DMS53 (cell line): ENCODE results near the gene FILIP1.
A peak's percentile ranks its signal among the peaks of the same experiment; 100 is the strongest.

Experiments used
- DNase-seq: peaks from one replicate; lab custom pipeline; 2025; lab: John Stamatoyannopoulos, UW

FILIP1 gene

GRCh38 chr6:75379536-75379935 lies 114.1 kb downstream of the FILIP1 start:
- no peak for DNase-seq

- DNase-seq, result no peak
Measured at GRCh38 chr6:75378101-75378500, 115.5 kb downstream of the FILIP1 start.

DNA sequence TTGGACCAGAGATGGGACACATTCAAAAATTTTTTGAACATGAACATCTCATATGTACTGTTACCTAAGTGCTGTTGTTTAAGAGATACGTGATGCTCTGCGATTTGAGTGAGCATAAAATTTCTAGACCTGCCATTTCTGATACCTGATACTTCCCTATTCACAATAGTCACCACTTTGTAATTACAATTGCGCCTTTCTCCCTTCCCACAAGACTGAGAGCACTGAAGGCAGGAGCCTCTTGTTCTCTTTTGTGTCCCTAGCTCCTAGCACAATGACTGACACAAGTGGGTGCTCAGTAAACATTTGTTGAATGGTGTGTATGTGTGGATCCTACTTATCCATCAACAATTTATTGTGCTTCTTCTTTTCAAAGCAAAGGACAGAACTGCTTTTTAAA lies 116.2 kb downstream of the FILIP1 start:
- peak; percentile 65 for DNase-seq

DNA sequence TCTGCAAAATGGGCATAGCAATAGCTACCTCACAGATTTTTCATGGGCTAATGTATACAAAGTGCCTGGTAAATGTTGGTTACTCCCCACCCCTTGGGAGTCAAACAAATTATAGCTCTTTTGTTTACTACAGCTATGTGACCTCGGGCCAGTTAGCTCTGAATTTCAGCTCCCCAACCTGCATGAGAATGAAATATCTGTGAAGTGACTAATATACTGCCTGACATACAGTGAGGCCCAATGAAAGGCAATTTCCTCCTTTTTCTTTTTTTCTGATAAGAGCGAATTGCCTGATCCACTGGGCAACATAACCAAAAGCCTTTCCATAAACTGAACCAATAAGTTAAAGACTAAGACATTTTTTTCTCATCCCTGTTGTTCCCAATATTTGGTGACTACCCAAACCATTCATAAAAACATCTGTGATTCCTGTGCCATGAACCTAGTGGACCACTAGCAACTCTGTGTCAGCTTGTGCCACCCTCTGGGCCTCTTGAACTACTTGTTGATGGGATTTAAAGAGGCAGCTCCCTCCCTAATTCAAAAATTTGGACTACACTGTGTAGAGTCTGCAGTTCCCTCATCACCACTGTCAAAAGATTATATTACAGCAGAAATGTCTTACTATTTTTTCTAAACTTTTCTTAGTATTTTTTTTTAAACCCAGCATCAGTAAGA lies 117.1 kb downstream of the FILIP1 start:
- no peak for DNase-seq

- no peak for DNase-seq
Measured at GRCh38 chr6:75374961-75375400, 118.6 kb downstream of the FILIP1 start.

DNA sequence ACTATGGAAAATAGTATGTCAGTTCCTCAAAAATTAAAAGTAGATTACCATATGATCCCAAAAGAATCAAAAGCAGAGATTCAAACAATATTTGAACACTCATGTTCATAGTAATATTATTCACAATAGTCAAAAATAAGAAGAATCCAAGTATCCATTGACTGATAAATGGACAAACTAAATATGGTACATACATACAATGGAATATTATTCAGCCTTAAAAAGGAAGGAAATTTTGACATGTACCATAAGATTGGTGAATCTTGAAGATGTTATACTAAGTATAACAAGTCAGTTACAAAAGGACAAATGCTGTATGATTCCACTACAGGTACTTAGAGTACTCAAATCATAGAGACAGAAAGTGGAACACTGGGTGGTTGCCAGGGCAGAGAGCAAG lies 120.7 kb downstream of the FILIP1 start:
- no peak for DNase-seq

- no peak for DNase-seq
Measured at GRCh38 chr6:75370011-75370410, 123.6 kb downstream of the FILIP1 start.

- DNase-seq, result no peak
Measured at GRCh38 chr6:75368864-75369402, 124.7 kb downstream of the FILIP1 start.

DNA sequence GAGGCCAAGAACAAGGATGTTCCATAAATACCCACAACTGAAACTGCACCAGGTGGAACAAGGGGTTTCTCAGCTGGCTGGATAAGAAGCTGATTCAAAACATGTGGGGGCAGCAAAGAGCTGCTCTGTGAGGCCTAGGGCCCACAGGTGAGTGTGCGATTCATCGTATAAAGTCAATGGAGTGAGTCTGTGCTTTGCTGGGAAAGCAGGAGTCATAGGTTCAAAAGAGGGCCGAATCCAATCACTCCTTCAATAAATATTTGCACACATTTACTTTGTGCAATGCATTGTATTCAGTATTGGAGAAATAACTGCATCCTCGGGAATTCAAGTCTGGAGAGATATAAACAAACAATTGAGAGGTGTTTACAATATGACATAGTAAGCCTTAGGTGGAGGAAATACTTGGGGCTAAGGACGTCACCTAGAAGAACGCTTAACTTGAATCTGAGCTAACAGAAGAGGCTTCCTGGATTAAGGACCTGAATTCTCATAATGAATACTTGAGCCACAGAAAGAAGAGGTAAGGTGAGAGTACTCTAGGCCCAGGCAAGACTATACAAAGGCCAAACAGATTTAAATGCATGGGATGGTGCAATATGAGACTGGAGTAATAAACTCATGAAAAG lies 125.3 kb downstream of the FILIP1 start:
- DNase-seq, result peak; percentile 97

GRCh38 chr6:75363304-75363703 lies 130.3 kb downstream of the FILIP1 start:
- DNase-seq, result peak; percentile 38

DNA sequence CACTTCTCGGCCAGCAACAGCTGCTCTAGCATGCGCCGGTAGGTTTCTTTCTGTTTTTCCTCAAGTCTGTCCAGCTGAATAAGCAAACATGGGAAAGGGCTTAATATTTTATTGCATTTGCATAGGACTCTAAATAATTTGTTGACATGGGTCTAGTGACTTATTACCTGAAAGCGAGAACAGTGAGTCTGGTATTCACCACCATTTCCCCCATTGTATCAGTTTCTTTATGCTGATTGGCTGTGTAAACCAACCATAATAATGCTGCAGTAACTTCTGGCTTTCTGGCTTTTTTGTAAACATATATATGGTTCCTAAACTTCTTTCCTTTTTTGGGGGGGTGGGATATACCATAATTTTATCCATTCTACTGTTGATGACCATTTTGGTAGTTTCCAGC lies 140.0 kb downstream of the FILIP1 start:
- DNase-seq, result no peak

- peak; percentile 57 for DNase-seq
Measured at GRCh38 chr6:75351570-75351969, 142.0 kb downstream of the FILIP1 start.

DNA sequence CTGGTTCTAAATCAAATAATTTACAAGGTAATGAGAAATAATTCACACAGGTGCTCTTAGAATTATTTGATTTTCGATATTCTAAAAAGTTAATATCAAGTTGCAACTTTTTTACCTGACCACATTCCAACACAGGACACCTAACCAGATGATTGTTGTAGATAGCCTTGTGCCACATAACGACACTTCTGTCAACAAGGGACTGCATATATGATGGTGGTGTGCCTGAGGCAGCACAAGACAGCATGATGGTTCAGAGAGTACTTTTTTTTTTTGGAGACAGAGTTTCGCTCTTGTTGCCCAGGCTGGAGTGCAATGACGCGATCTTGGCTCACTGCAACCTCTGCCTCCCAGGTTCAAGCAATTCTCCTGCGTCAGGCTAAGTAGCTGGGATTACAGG lies 142.8 kb downstream of the FILIP1 start:
- no peak for DNase-seq

DNA sequence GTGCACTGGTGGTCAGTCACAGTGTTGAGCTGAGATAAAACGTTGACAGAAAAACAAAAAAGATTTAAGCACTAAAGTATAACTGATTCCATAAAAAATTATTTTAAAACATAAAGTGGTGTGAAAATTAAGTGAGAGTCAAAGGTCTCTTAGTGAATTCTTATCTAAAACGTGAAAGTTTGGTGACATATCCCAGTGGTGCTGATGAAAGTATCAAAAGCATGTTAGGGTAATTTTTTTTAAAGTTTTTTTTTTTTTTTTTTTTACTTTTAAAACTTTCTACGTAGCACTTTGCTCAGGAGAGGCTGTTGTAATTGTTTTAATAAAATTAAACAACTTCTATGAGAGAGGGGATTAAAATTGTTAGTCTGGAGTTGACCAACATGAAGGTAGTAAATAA lies 143.4 kb downstream of the FILIP1 start:
- no peak for DNase-seq

DNA sequence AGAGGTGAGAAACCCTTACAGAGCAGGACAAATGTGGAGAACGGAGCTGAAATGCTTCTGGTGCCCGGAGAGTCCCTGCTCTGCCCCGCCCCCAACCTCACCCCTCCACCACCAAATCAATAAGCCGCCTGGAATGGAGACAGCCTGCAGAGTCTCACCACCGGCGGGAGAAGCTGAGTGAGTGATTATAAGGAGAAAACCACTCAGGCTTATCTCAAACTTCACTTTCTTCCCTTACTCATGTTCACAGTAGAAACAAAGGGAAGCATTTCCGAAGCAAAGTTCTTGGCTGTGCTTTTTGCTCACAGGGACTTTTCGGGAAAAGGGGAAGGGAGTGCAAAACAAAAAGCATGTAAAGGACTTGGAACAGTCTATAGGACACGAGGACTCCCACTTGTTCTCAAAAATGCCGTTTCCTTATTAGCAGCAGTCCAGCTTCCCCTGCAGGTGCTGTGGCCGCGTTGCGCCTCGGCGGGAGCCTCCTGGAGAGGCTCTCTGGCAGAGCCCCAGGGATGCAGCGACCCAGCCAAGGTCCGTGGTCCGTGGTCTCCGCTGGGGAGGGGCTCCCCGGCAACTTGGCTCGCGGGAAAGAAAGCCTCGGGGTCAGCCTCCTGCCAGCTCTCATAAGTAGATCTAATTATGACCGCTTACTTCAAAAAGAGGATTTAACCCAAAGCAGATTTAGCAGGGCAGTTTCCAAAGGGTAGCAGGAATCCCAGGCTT lies 144.2 kb downstream of the FILIP1 start:
- peak; percentile 67 for DNase-seq

DNA sequence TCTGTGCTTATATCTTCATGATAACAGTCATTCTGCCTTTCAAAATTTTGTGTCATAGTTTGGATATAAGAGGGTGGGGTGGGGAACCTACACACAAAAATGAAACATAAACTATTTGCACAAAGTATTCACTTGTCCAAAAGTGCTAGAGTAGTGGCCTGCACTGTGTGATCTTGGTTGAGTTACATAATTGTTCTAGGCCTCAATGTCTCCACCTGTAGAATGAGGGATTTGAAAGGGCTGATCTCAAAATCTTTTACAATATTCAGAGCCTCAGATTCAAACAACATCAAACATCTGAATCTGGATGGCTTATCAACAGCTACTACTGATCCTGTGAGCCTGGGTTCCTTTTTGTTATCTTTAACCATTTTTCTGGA lies 144.7 kb downstream of the FILIP1 start:
- DNase-seq, result no peak

DNA sequence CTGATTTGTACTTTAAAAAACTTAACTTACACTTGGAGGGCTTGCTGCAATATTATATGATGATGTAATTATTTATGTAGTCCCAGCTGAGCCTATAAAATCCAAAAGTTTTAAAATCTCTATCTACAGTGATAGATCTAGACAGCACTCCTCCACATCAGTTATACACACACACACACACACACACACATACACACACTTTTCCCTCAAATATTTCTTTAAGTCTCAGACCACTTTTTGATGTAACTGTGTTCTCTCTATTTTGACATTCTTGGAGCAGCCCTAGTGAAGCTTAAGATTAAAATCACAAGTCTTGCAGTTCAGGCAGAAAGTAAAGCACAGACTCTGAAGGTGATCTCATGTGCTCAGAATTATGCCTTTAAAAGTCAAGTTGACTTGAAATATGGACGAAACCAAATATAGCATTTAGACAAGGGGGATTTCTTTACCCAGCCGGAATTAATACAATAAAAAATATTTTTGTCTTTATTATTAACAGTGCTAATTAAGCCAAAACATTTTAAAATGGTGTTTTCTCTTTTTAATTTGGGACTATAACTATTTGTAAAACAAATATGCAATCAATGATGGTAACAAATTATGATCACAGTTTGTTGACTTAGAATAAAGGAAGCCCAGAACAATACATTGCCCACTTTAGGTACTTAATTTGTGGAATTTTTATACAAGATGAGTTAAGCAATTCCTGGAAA lies 145.5 kb downstream of the FILIP1 start:
- DNase-seq, result no peak

DNA sequence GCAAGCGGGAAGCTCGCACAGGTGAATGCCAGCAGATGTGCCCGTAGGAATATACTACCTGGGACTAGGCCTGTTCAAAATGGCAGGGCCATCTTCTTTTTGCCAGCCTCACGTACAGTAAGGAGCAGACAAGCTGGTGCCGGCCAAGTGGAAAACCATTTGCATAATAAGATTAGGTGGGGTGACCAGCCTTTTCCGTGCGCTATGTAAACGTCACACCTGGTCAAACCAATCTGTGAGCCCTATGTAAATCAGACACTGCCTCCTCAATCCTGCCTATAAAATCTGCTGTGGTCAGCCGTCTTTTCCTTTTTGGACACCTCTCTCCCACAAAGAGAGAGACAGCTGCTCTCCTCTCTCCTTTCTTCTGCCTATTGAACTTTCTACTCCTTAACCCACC lies 148.2 kb downstream of the FILIP1 start:
- no peak for DNase-seq

GRCh38 chr6:75344455-75344854 lies 149.1 kb downstream of the FILIP1 start:
- no peak for DNase-seq

GRCh38 chr6:75344021-75344420 lies 149.6 kb downstream of the FILIP1 start:
- DNase-seq, result no peak

DNA sequence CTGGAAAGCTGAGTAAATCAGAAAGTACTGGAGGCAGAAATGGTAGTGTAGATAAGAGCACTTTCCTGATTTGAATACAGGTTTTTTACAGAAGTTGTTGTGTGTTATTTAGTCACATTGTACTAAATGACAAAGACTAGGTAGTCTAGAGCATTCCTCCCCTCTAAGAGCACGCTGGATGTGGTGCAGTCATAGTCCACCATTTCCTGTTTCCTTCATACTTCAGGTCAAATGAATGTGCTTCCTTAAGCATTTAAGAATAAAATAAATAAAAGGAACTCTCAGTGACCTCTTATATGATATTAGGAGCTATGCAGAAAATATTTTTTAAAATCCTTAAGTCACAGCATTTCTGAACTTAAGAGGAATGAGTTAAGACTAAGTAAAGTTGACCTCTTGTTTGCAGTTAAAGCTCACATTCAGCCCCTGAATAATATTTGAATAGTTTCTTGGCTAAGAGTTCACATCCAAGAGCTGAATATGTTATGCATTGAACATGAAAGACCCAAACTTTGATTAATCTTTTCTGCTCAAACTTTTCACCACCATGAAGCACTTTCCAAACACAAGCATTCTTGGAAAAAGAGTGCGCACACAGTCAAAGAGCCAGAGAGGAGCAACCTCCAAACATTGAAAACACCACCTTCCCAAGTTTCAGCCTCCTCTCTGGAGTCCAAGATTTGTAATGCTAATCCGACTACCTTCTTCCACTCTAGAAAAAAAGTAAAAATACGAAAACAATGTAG lies 155.6 kb downstream of the FILIP1 start:
- no peak for DNase-seq
